H9 (cell line): Measurements from ENCODE around the gene ADISSP. TPM values are rescaled to one million over a fixed set of nuclear protein-coding genes. Genes with fewer than 3 reads are reported as not detected.

Source experiments
- DNase-seq: peaks from one replicate; pipeline ENCODE4 v3.0.0-alpha.2; 2017
- H2AFZ ChIP-seq: one replicate; pipeline ENCODE4 v1.6.1; 2013; ENCODE audit warnings: mild to moderate bottlenecking, low read length, control low read depth, moderate library complexity
- H2AK5ac ChIP-seq: 2 replicates; pipeline ENCODE4 v1.6.1; 2013; ENCODE audit warnings: low read length, control low read depth, mixed read lengths; ENCODE audit not compliant: insufficient read length
- H2BK120ac ChIP-seq: one replicate; pipeline ENCODE4 v1.6.1; 2013; ENCODE audit warnings: low read depth, mild to moderate bottlenecking, low read length, control low read depth, inconsistent platforms; ENCODE audit not compliant: poor library complexity, severe bottlenecking
- H2BK12ac ChIP-seq: 2 replicates; pipeline ENCODE4 v1.6.1; 2013; ENCODE audit warnings: low read length, control low read depth, mixed read lengths, low read depth; ENCODE audit not compliant: insufficient read length
- H2BK15ac ChIP-seq: 2 replicates; pipeline ENCODE4 v1.6.1; 2013; ENCODE audit warnings: low read depth, low read length, control low read depth
- H2BK20ac ChIP-seq: one replicate; pipeline ENCODE4 v1.6.1; 2013; ENCODE audit warnings: low read depth, mild to moderate bottlenecking, low read length, control low read depth, inconsistent platforms; ENCODE audit not compliant: poor library complexity, severe bottlenecking
- H2BK5ac ChIP-seq: 2 replicates; pipeline ENCODE4 v1.6.1; 2013; ENCODE audit warnings: low read length, control low read depth, mixed read lengths; ENCODE audit not compliant: insufficient read length
- H3K14ac ChIP-seq: 2 replicates; pipeline ENCODE4 v1.6.1; 2013; ENCODE audit warnings: low read length, control low read depth; ENCODE audit not compliant: insufficient read depth
- H3K18ac ChIP-seq: 2 replicates; pipeline ENCODE4 v1.6.1; 2013; ENCODE audit warnings: low read depth, mild to moderate bottlenecking, mixed read lengths, low read length, control low read depth; ENCODE audit not compliant: insufficient read length
- H3K23ac ChIP-seq: 2 replicates; pipeline ENCODE4 v1.6.1; 2013; ENCODE audit warnings: low read length, control low read depth, mixed read lengths, low read depth; ENCODE audit not compliant: insufficient read length
- H3K23me2 ChIP-seq: 2 replicates; pipeline ENCODE4 v1.6.1; 2013; ENCODE audit warnings: low read depth, mild to moderate bottlenecking, mixed read lengths, low read length, control low read depth; ENCODE audit not compliant: insufficient read length, poor library complexity, severe bottlenecking
- H3K27ac ChIP-seq: 2 replicates; pipeline ENCODE4 v1.5.1; 2013; ENCODE audit warnings: low read length, control low read depth, mixed read lengths, low read depth; ENCODE audit not compliant: insufficient read length
- H3K27me3 ChIP-seq: 2 replicates; pipeline ENCODE4 v1.6.1; 2013; ENCODE audit warnings: low read length, control low read depth, inconsistent platforms; ENCODE audit not compliant: insufficient read depth
- H3K4ac ChIP-seq: 2 replicates; pipeline ENCODE4 v1.6.1; 2013; ENCODE audit warnings: low read depth, mild to moderate bottlenecking, control low read depth, inconsistent platforms, low read length, moderate library complexity
- H3K4me1 ChIP-seq: 2 replicates; pipeline ENCODE4 v1.6.1; 2013; ENCODE audit warnings: low read length, control low read depth, inconsistent platforms; ENCODE audit not compliant: insufficient read depth
- H3K4me2 ChIP-seq: 2 replicates; pipeline ENCODE4 v1.6.1; 2013; ENCODE audit warnings: low read length, control low read depth, mixed read lengths; ENCODE audit not compliant: insufficient read length, insufficient read depth
- H3K56ac ChIP-seq: 2 replicates; pipeline ENCODE4 v1.6.1; 2013; ENCODE audit warnings: low read depth, mild to moderate bottlenecking, mixed read lengths, low read length, control low read depth; ENCODE audit not compliant: insufficient read length
- H3K79me1 ChIP-seq: 2 replicates; pipeline ENCODE4 v1.6.1; 2013; ENCODE audit warnings: low read depth, mild to moderate bottlenecking, moderate library complexity, low read length, control low read depth, inconsistent platforms; ENCODE audit not compliant: insufficient read depth, poor library complexity, severe bottlenecking
- H3K79me2 ChIP-seq: 2 replicates; pipeline ENCODE4 v1.6.1; 2013; ENCODE audit warnings: low read length, control low read depth, inconsistent platforms; ENCODE audit not compliant: insufficient read depth
- H3K9ac ChIP-seq: 2 replicates; pipeline ENCODE4 v1.6.1; 2013; ENCODE audit warnings: low read length, control low read depth, mixed read lengths; ENCODE audit not compliant: insufficient read length; ENCODE audit errors: extremely low read depth
- H3K9me3 ChIP-seq: one replicate; pipeline ENCODE4 v1.6.1; 2013; ENCODE audit warnings: low read depth, low read length, inconsistent platforms; ENCODE audit not compliant: control insufficient read depth
- H3T11ph ChIP-seq: one replicate; pipeline ENCODE4 v1.6.1; 2013; ENCODE audit warnings: mild to moderate bottlenecking, low read length, control low read depth, inconsistent platforms
- H4K20me1 ChIP-seq: one replicate; pipeline ENCODE4 v1.6.1; 2013; ENCODE audit not compliant: control insufficient read depth, insufficient read length, insufficient read depth
- H4K5ac ChIP-seq: 2 replicates; pipeline ENCODE4 v1.6.1; 2013; ENCODE audit warnings: low read depth, mild to moderate bottlenecking, mixed read lengths, low read length, control low read depth; ENCODE audit not compliant: insufficient read length
- H4K8ac ChIP-seq: replicated peaks from 2 replicates; pipeline ENCODE4 v1.6.1; 2013; ENCODE audit warnings: low read length, control low read depth, mixed read lengths, low read depth; ENCODE audit not compliant: insufficient read length
- H4K91ac ChIP-seq: 2 replicates; pipeline ENCODE4 v1.6.1; 2013; ENCODE audit warnings: low read depth, mild to moderate bottlenecking, moderate library complexity, mixed read lengths, low read length, control low read depth; ENCODE audit not compliant: insufficient read length
- H3K27ac Mint-ChIP-seq, 3 experiments: 2 replicates in 2 of 3; 3 replicates in 1 of 3; pipeline ENCODE4 v1.8.0; 2020 to 2021; ENCODE audit warnings: mixed read lengths in 3 of 3, mild to moderate bottlenecking in 1 of 3, moderate library complexity in 1 of 3
- H3K27me3 Mint-ChIP-seq: 2 replicates; pipeline ENCODE4 v1.8.0; 2021; ENCODE audit warnings: low read depth, mild to moderate bottlenecking, moderate library complexity, mixed read lengths
- H3K36me3 Mint-ChIP-seq, 3 experiments: 2 replicates in 2 of 3; 3 replicates in 1 of 3; pipeline ENCODE4 v1.8.0; 2020 to 2021; ENCODE audit warnings: low read depth in 3 of 3, mixed read lengths in 3 of 3; ENCODE audit not compliant: insufficient read depth in 1 of 3
- H3K4me1 Mint-ChIP-seq, 2 experiments: 2 replicates each; pipeline ENCODE4 v1.8.0; 2020; ENCODE audit warnings: mixed read lengths in 2 of 2
- H3K4me3 Mint-ChIP-seq, 2 experiments: 2 replicates in 1 of 2; 3 replicates in 1 of 2; pipeline ENCODE4 v1.8.0; 2020 to 2021; ENCODE audit warnings: mild to moderate bottlenecking in 2 of 2, mixed read lengths in 2 of 2, moderate library complexity in 1 of 2
- H3K9me3 Mint-ChIP-seq, 2 experiments: 2 replicates in 1 of 2; 3 replicates in 1 of 2; pipeline ENCODE4 v1.8.0; 2020; ENCODE audit warnings: mild to moderate bottlenecking in 2 of 2, mixed read lengths in 2 of 2, moderate library complexity in 1 of 2
- WGBS: extraction: QIAGEN DNeasy Blood & Tissue Kit; methylation state at CpG from one replicate; pipeline ENCODE4 v1.1.7; 2013; ENCODE audit warnings: missing lambda C conversion rate, low lambda C conversion rate, mixed read lengths; ENCODE audit not compliant: insufficient read length; ENCODE audit errors: extremely low coverage; 5-methylcytosine and 5-hydroxymethylcytosine counted together
- total RNA-seq: library from RNA; stranded (reverse); gene quantifications from 2 replicates; pipeline ENCODE4 v1.2.1, GENCODE V29; 2021
- TF ChIP-seq, protein P1 (sequence below): fragments of 200-600 bp; sonication (generic); conservative IDR thresholded peaks from 3 replicates; pipeline ENCODE4 v1.8.0; 2021; ENCODE audit warnings: antibody characterized with exemption, mild to moderate bottlenecking

The ADISSP gene
- total RNA-seq, 1 experiment from 2014 or later, result 80.9 TPM

DNA sequence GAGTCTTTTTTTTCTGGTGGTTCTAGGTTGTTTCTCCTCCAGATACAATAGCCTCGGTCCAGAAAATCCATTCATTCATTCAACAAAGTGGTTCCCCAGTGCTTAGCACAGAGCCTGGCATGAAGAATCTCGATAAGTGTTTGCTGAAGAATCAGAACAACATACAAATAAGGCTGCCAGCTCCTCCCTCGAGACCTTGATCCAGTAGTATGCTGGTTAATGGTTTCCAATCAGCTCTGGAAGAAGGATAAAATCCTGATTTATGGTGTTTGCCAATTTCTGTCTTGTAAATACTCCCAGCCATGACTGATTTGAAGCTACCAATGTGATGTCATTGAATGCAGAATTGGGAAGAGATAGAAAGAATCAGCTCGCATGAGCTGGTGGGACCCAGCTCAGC lies 31.8 kb downstream of the ADISSP start:
- H2BK15ac ChIP-seq, result no peak overlapping the region
- no peak overlapping the region for H3T11ph ChIP-seq
- no peak overlapping the region for H2BK20ac ChIP-seq
- H2AFZ ChIP-seq, result no peak overlapping the region
- no peaks in the 10 kb centered on the region for H3K79me1 ChIP-seq
- H4K5ac ChIP-seq, result no peak overlapping the region
- H3K4me1 ChIP-seq, result no peaks in the 10 kb centered on the region; the same call in 1 of the 2 replicates
- no peak overlapping the region for H4K91ac ChIP-seq
- H3K4me1 Mint-ChIP-seq, result peaks cover 10 to 38% of the 10 kb centered on the region in 2 experiments
- H3K9me3 ChIP-seq, result no peaks in the 10 kb centered on the region
- no peak overlapping the region for H3K9ac ChIP-seq
- no peaks in the 10 kb centered on the region for H3K36me3 Mint-ChIP-seq
- no peak overlapping the region for H2BK12ac ChIP-seq
- no peaks in the 10 kb centered on the region for H3K79me2 ChIP-seq
- no peak overlapping the region for H2AK5ac ChIP-seq
- no peak overlapping the region for H3K14ac ChIP-seq
- TF ChIP-seq, protein P1, sequence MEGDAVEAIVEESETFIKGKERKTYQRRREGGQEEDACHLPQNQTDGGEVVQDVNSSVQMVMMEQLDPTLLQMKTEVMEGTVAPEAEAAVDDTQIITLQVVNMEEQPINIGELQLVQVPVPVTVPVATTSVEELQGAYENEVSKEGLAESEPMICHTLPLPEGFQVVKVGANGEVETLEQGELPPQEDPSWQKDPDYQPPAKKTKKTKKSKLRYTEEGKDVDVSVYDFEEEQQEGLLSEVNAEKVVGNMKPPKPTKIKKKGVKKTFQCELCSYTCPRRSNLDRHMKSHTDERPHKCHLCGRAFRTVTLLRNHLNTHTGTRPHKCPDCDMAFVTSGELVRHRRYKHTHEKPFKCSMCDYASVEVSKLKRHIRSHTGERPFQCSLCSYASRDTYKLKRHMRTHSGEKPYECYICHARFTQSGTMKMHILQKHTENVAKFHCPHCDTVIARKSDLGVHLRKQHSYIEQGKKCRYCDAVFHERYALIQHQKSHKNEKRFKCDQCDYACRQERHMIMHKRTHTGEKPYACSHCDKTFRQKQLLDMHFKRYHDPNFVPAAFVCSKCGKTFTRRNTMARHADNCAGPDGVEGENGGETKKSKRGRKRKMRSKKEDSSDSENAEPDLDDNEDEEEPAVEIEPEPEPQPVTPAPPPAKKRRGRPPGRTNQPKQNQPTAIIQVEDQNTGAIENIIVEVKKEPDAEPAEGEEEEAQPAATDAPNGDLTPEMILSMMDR, result no peak
- no peaks in the 10 kb centered on the region; the same call in 1 of the 2 replicates for H3K27me3 ChIP-seq
- DNase-seq, result peak; percentile 12
- no peak overlapping the region for H3K4me2 ChIP-seq
- no peaks in the 10 kb centered on the region for H3K9me3 Mint-ChIP-seq
- no peak overlapping the region for H2BK120ac ChIP-seq
- no peak overlapping the region for H3K18ac ChIP-seq
- no CpG with 5 or more reads among the region's 4 CpGs for WGBS
- H3K23me2 ChIP-seq, result no peaks in the 10 kb centered on the region
- no peak overlapping the region for H3K56ac ChIP-seq
- no peak overlapping the region for H3K23ac ChIP-seq
- H3K27ac Mint-ChIP-seq, result no peak overlapping the region; a peak in 1 of 7 replicates
- no peaks in the 10 kb centered on the region for H4K20me1 ChIP-seq
- H2BK5ac ChIP-seq, result no peak overlapping the region
- H3K4me3 Mint-ChIP-seq, result no peak overlapping the region
- no peak overlapping the region for H3K4ac ChIP-seq
- peaks cover 34% of the 10 kb centered on the region for H3K27me3 Mint-ChIP-seq
- no peak overlapping the region for H3K27ac ChIP-seq
- H4K8ac ChIP-seq, result no peak overlapping the region
